Left renal pelvis (tissue), 4 donors: Measurements from ENCODE around the gene PPP1R9B. TPM values are rescaled to one million over a fixed set of nuclear protein-coding genes. Genes with fewer than 3 reads are reported as not detected.

Experiments
- DNase-seq, 4 donors: peaks; one replicate each; pipeline ENCODE4 v3.0.0-alpha.2; 2013; ENCODE audit warnings: low read depth in 4 of 4, low spot score in 3 of 4
- polyA plus RNA-seq, 4 donors: library from polyadenylated mRNA; unstranded; fragments of 120-200 nt; gene quantifications; one replicate each; pipeline ENCODE4 v1.2.1, GENCODE V29; 2013; ENCODE audit not compliant: insufficient read length in 4 of 4

Gene PPP1R9B
- polyA plus RNA-seq, 4 donors: 40.5 to 54.9 (median 46.6) TPM

GRCh38 chr17:50187751-50188530 lies 37.5 kb upstream of the PPP1R9B start:
- no peak for DNase-seq

GRCh38 chr17:50187394-50187725 lies 36.9 kb upstream of the PPP1R9B start:
- DNase-seq: no peak

- no peak for DNase-seq
These were observed 36.4 kb upstream of the PPP1R9B start for GRCh38 chr17:50186661-50187393.

- no peak for DNase-seq
These were observed 35.4 kb upstream of the PPP1R9B start for GRCh38 chr17:50185631-50186471.

- no peak for DNase-seq
These were observed 34.3 kb upstream of the PPP1R9B start for GRCh38 chr17:50184611-50185398.

GRCh38 chr17:50184064-50184463 lies 33.6 kb upstream of the PPP1R9B start:
- DNase-seq: no peak

- no peak for DNase-seq
These were observed 33.0 kb upstream of the PPP1R9B start for GRCh38 chr17:50183421-50183994.

- no peak for DNase-seq
These were observed 32.4 kb upstream of the PPP1R9B start for GRCh38 chr17:50182783-50183420.

GRCh38 chr17:50181591-50182560 lies 31.4 kb upstream of the PPP1R9B start:
- DNase-seq: no peak

- no peak for DNase-seq
These were observed 30.7 kb upstream of the PPP1R9B start for GRCh38 chr17:50181144-50181543.

- DNase-seq: no peak
These were observed 30.1 kb upstream of the PPP1R9B start for GRCh38 chr17:50180620-50181019.

- no peak for DNase-seq
These were observed 29.6 kb upstream of the PPP1R9B start for GRCh38 chr17:50180111-50180510.

- no peak for DNase-seq
These were observed 27.7 kb upstream of the PPP1R9B start for GRCh38 chr17:50177983-50178834.

- no peak for DNase-seq
These were observed 27.0 kb upstream of the PPP1R9B start for GRCh38 chr17:50177476-50177875.

- no peak for DNase-seq
These were observed 26.3 kb upstream of the PPP1R9B start for GRCh38 chr17:50176559-50177357.

GRCh38 chr17:50175035-50175807 lies 24.7 kb upstream of the PPP1R9B start:
- DNase-seq: no peak
